Hematopoietic multipotent progenitor cell treated with erythropoietin and hydrocortisone succinate and interleukin-3 and kit ligand, for 4 days (in vitro differentiated cells): ENCODE results near the gene REELD1.

Source experiments
- DNase-seq: peaks from one replicate; pipeline ENCODE4 v3.0.0-alpha.2; 2015

REELD1 gene

GRCh38 chr4:146214238-146214637 lies at the start of gene REELD1:
TSS of gene REELD1 (plus strand) at chr4:146214538. CDS start at chr4:146216953, 2,415 bp downstream.
- no peak for DNase-seq

- DNase-seq = no peak
Measured at GRCh38 chr4:146165221-146165620, 49.1 kb upstream of the REELD1 start.

- no peak for DNase-seq
Measured at GRCh38 chr4:146165840-146166239, 48.5 kb upstream of the REELD1 start.

GRCh38 chr4:146170149-146170548 lies 44.2 kb upstream of the REELD1 start:
- no peak for DNase-seq

GRCh38 chr4:146175541-146176453 lies 38.5 kb upstream of the REELD1 start, which contains the start of gene LSM6:
TSS of gene LSM6 (plus strand) at chr4:146175718. CDS start at chr4:146182922, 7,204 bp downstream.
- peak; percentile 92 for DNase-seq

GRCh38 chr4:146176891-146177290 lies 37.4 kb upstream of the REELD1 start:
- peak; percentile 24 for DNase-seq

GRCh38 chr4:146178126-146178525 lies 36.2 kb upstream of the REELD1 start:
- DNase-seq = no peak

GRCh38 chr4:146179784-146180370 lies 34.5 kb upstream of the REELD1 start:
- no peak for DNase-seq

GRCh38 chr4:146182443-146182842 lies 31.9 kb upstream of the REELD1 start:
- DNase-seq = peak; percentile 15

GRCh38 chr4:146183209-146183608 lies 31.1 kb upstream of the REELD1 start:
- no peak for DNase-seq

- no peak for DNase-seq
Measured at GRCh38 chr4:146186041-146186440, 28.3 kb upstream of the REELD1 start.

GRCh38 chr4:146186596-146186995 lies 27.7 kb upstream of the REELD1 start:
- DNase-seq = no peak

- DNase-seq = no peak
Measured at GRCh38 chr4:146190456-146190855, 23.9 kb upstream of the REELD1 start.

GRCh38 chr4:146191766-146192458 lies 22.4 kb upstream of the REELD1 start:
- no peak for DNase-seq

GRCh38 chr4:146193628-146194027 lies 20.7 kb upstream of the REELD1 start:
- no peak for DNase-seq

- DNase-seq = no peak
Measured at GRCh38 chr4:146194212-146194611, 20.1 kb upstream of the REELD1 start.

- DNase-seq = no peak
Measured at GRCh38 chr4:146202665-146203064, 11.7 kb upstream of the REELD1 start.

GRCh38 chr4:146207410-146207809 lies 6.9 kb upstream of the REELD1 start:
- DNase-seq = no peak

GRCh38 chr4:146210890-146211289 lies 3.4 kb upstream of the REELD1 start:
- DNase-seq = no peak

GRCh38 chr4:146211440-146211839 lies 2.9 kb upstream of the REELD1 start:
- no peak for DNase-seq

- DNase-seq = no peak
Measured at GRCh38 chr4:146212781-146213180, 1.6 kb upstream of the REELD1 start.

GRCh38 chr4:146222313-146222712 lies 8.0 kb downstream of the REELD1 start:
- no peak for DNase-seq

GRCh38 chr4:146224326-146224966 lies 10.1 kb downstream of the REELD1 start:
- DNase-seq = no peak
